OCI-LY1 (cell line): Measurements from ENCODE around the gene SH2B3.
"Not testable (repeated sequence)": the region's sequence is repeated elsewhere in the genome, so short reads cannot be mapped to it uniquely, and the experiment has no call there.

Experiments used
- CTCF ChIP-seq: fragments of 200-600 bp; sonication (generic), shearing (Covaris generic); IDR thresholded peaks from 2 replicates; pipeline ENCODE4 v1.5.1; 2017; ENCODE audit warnings: mild to moderate bottlenecking, antibody characterized with exemption, low read length, moderate library complexity, mixed read lengths
- EZH2 ChIP-seq: fragments of 200-600 bp; sonication (generic), shearing (Covaris generic); IDR thresholded peaks from 2 replicates; pipeline ENCODE4 v1.8.0; 2017; ENCODE audit warnings: borderline replicate concordance, mixed run types, mild to moderate bottlenecking, antibody characterized with exemption, low read length, moderate library complexity, mixed read lengths

DNA sequence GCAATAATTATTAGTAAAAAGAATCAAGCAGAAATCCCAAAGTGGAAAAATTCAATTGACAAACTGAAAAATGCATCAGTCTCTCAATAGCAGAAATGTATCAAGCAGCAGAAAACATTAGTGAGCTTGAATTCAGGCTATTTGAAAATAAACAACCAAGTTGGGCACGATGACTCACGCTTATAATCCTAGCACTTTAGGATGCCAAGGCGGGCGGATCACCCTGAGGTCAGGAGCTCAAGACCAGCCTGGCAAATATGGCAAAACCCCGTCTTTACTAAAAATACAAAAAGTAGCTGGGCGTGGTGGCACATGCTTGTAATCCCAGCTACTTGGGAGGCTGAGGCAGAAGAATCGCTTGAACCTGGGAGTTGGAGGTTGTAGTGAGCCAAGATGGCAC lies 87.3 kb downstream of the SH2B3 start:
- not testable (repeated sequence) for TF ChIP-seq CTCF, EZH2
